ENCODE measurements around the gene OSER1. TPM values are rescaled to one million over a fixed set of nuclear protein-coding genes. Genes with fewer than 3 reads are reported as not detected.
"Not testable (repeated sequence)": the region's sequence is repeated elsewhere in the genome, so short reads cannot be mapped to it uniquely, and the experiment has no call there.

OSER1 gene
- 17.0 and 18.1 TPM in 2 replicates for total RNA-seq

DNA sequence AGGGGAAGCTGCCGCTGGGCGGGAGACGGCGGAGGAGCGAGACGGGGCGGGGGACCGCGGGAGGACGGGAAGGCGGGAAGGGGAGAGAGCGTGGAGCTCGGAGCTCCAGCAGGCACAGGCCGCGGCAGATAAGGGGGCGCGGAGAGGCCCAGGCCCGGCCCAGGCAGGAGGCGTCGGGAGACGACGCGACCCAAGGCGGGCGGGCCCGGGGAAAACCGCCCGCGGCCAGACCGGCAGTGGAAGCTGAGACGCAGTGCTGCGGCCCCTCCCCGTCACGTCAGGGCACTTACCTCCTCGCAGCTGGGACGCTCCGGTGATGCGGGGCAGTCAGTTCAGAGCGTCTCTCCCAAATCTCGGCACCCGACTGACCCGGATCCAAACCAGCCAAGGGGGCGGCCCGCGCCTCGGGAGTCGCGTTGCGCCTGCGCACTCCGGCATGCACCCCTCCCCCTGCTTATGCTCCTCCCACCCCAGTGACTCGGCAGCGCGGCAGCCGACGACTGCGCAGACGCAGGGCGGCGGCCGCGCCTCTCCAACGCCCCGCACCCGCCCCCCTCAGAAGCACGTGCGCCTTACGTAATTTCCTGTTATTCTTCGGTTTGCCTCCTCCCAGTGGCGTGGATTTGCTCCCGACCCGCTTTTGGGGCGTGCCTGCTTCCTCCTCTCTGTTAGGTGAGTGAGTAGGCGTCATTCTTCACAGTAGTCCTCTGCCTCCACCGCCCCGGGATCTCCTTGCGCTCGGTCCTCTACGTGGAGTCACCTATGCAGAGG, at the start of gene OSER1:
Gene OSER1 (minus strand): TSS at position 366 of the 771 bp plus-strand sequence. CDS start 3,814 bp downstream, outside the sequence.
- intact Hi-C loops (cut with micrococcal nuclease), result loop anchor here (1.0 to 10.0 kb wide), 7 partner anchors 11 to 1584 kb away; partner anchors contain the start of genes DNTTIP1, FITM2, IFT52 and SRSF6

DNA sequence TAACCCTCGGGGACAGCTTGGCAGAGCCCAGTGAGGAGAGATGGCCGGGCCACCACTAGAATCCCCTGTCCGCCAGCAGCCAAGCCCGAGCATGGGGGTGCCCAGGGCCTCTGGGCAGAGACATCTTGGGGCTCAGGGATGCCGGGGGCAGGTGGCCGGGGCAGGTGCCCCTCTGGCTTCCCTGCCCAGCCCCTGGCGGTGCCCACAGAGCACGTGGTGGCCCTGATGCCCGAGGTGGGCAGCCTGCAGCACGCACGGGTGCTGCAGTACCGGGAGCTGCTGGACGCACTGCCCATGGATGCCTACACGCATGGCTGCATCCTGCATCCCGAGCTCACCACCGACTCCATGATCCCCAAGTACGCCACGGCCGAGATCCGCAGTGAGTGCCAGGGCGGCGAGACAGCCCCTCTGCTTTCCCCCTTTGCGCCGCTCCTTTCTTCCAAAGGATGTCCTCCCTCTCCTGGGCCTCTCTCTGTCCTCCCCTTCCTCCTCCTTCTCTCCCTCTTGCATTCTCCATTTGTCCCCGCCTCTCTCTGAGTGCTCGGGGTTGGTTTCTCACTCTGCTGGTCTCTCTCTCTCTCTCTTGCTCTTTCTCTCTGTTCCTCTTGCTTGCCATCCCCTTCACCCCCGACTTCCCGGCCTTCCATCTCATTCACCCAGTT, 47.8 kb upstream of the OSER1 start:
- intact Hi-C loops (cut with micrococcal nuclease), result no loop called here

DNA sequence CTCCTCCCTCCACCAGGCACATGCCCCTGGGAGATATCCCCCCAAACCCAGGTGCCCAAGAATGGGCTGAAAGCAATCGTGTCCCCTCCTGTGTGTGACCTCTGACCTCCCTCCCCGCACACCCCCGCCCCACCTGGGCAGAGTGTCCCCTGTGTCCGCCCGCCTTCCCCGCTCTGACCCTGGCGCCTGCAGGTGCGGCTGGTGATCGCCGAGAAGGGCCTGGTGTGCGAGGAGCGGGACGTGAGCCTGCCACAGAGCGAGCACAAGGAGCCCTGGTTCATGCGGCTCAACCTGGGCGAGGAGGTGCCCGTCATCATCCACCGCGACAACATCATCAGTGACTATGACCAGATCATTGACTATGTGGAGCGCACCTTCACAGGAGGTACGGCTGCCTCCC, 46.4 kb upstream of the OSER1 start:
- intact Hi-C loops (cut with micrococcal nuclease), result no loop called here

DNA sequence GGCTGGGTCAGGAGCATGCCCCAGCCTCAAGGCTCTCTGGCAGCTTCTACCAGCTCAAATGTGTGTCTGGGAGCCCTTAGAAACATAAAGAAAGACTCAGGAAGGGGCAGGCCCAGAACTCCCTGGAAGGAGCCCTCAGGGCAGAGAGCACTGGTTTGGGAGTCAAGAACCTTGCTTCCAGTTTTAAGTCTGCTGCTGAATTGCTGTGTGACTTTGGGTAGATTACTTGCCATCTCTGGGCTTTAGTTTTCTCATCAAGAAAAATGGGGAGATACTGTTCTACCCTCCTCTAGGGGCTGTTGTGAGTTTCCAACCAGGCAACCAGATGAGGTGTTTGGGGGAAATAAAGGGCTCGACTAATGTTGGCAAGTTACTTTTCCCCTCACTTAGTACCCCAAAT, 45.4 kb upstream of the OSER1 start:
- intact Hi-C loops (cut with micrococcal nuclease), result no loop called here

DNA sequence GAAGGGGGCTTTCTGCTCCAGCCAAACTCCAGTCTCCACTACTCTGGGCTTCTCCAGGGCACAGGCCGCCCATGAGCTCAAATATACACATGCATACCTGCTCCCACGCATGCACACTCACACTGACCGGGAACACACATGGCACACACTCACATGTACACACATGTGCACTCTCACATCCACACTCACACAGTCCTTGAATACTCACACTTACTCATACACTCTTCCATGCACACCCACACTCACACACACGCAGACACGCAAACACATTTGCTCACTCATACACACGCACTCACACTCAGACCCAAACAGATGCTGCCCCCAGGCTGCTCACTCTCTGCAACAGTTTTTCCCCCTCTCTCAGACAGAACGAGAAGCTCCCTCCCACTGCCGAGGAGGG, 43.5 kb upstream of the OSER1 start:
- intact Hi-C loops (cut with micrococcal nuclease), result no loop called here

DNA sequence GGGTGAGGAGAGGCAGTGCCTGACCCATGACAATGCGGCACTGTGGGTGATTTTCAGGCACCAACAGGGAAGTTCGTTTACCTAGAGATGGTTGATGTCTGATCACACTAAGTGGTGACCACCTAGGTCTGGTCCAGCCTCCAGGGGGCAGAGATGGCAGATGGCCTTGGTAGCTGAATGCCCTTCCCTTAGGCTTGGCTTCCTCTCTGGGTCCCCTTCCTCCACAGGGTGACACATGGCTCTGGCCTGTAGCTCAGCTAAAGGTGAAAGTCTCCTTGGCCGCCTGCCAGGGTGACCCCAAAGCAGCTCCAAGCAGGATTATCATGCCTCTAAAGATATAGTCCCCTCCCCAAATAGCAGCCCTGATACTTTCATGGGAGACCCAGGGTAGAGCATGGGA, 43.0 kb upstream of the OSER1 start:
- intact Hi-C loops (cut with micrococcal nuclease), result no loop called here

DNA sequence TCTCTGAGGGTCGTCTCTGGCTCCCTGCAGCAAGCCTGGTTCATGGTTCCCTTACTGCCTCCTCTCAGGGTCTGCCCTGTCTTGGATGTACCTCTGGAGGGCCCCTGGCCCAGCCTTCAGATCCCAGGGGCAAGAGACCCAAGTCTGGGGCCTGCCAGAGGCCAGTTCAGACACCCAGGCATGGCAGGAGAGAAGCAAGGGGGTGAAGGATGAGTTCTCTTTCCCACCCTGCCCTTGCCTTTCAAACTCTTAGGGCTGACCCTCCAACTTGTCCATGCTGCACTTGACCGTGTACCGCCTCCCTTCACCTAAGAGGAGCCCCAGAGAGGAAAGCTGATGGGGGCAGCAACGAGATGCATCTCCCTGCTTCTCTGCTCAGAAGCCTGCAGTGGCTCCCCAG, 40.7 kb upstream of the OSER1 start:
- intact Hi-C loops (cut with micrococcal nuclease), result no loop called here

DNA sequence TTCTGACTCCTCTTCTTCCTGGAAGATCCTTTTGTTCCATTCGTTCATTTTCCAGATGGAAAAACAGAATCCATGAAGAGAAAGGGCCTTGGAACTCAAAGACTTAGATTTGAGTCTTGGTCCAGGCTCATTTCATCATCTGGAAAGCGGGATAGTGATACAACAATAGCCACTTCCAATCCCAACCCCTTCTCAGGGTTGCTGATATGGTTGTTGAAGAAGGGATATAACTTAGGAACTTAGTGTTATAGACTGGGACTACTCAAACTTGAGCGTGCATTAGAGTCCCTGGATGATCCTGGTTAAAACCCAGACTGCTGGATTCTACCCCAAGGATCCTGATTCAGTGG, 37.8 kb upstream of the OSER1 start:
- intact Hi-C loops (cut with micrococcal nuclease), result no loop called here

DNA sequence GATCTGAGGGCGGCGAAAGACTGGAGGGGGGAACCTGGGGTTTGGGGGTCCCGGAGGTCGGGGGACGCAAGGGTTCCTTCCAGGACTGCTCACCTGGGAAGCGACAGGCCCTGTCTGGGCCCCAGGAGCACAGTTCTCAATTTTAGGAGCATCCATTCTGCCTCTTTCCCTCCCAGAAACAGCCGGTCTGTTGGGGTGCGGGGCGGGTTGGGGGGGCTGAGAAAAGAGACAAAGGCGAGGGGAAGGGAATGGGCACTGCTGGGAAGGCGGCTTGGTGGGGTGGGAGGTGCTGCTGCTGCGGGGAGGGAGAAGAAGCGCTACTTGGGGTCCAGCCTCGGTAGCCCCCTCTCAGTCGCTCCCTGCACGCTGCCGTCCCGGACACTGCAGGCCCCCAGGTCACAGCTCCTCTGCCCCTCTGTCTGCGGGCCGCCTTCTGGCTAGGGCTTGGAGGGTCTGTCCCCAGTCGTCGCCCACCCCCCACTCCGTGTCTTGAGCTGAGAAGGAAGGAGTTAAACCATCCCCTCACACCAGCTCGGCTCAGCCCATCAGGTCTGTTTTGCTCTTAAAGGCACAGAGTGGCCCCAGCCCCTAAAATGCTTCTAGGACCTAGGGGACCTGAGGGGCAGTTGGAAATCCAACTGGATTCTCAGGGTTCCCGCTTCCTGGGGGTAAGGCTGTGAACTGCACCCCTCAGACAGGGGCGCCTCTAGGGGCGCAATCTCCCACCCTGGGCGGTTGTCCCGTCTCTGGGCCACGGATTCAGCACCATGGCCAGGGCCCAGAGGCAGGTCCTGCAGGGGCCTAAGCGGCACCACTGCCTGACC, 37.2 kb upstream of the OSER1 start:
- intact Hi-C loops (cut with micrococcal nuclease), result no loop called here

DNA sequence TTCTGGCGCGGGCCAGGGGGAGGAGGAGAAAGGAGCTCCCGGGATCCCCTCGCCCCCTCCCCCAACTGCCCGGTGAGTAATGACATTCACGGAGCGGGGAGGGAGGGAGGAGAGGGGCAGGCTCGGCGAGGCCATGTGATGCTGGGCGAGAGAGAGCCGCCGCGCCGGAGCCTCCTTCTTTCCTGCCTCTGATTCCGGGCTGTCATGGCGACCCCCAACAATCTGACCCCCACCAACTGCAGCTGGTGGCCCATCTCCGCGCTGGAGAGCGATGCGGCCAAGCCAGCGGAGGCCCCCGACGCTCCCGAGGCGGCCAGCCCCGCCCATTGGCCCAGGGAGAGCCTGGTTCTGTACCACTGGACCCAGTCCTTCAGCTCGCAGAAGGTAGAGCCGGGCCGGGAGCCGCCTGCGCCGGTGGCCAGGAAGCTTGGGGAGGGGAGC, 36.6 kb upstream of the OSER1 start, which contains the start of gene GDAP1L1:
Gene GDAP1L1 (plus strand): TSS at position 178 of the 441 bp plus-strand sequence. CDS start 27 bp downstream, at position 205.
- intact Hi-C loops (cut with micrococcal nuclease), result no loop called here

DNA sequence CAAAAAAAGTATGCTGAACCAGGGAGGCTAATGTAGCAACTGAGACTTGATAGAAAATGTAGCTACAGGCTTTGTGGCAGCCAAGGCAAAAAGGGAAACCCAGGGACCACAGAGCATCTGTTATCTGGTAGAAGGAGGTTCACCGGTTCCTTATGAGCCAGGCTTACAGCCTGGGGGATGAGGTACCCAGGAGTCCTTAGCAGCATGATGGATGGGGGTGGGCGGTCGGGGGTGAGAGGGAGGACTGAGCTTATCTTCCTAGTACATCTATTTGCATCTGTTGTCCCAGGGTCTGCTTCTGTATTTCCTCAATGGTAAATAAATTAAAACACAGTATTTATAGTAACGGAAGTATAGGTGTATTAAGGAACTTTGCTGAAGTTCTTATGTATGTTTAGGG, 35.4 kb upstream of the OSER1 start:
- intact Hi-C loops (cut with micrococcal nuclease), result no loop called here

DNA sequence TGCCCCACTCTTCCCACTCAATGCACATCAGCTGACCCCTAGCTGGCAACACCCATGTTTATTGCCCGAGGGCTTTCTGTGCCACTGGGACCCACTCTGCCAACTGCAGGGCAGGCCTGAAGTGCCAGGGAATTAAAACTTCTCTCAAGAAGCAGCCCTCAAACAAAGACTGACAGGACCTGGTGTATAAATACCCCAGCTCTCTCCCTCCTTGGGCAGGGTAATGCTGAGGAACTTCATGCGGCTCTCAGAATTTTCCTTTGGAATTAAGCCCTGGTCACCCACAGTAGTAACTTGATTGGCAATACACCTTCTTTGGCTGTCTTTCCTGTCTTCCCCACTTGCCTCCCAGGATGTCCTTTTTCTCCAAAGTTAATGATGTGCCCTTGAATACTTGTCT, 31.2 kb upstream of the OSER1 start:
- intact Hi-C loops (cut with micrococcal nuclease), result no loop called here

DNA sequence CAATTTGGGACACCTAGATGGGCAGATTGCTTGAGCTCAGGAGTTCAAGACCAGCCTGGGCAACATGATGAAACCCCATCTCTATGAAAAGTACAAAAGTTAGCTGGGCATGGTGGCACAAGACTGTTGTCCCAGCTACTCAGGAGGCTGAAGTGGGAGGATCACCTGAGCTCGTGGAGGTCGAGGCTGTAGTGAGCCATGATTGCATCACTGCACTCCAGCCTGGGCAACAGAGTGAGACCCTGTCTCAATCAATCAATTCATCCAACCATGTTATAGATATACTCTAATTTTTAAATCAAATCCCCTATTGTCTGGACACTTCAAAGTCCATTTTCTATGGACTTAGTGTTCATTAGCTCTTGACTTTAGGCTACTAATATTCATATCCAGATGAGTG, 26.3 kb upstream of the OSER1 start:
- intact Hi-C loops (cut with micrococcal nuclease), result not testable (repeated sequence)

DNA sequence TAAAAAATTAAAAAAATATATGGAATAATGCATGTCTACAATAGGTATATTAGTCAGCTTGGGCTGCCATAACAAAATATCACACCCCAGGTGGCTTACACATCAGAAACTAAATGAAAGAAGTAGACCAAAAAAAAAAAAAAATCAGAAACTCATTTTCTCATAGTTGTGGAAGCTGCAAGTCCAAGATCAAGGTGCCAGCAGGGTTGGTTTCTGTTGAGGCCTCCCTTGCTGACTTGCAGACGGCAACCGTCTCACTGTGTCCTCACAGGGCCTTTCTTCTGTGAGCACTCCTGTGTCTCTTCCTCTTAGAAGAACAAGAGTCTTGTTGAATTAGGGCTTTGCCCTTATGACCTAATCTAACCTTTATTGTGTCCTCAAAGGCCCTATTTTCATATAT, 25.1 kb upstream of the OSER1 start:
- intact Hi-C loops (cut with micrococcal nuclease), result no loop called here

DNA sequence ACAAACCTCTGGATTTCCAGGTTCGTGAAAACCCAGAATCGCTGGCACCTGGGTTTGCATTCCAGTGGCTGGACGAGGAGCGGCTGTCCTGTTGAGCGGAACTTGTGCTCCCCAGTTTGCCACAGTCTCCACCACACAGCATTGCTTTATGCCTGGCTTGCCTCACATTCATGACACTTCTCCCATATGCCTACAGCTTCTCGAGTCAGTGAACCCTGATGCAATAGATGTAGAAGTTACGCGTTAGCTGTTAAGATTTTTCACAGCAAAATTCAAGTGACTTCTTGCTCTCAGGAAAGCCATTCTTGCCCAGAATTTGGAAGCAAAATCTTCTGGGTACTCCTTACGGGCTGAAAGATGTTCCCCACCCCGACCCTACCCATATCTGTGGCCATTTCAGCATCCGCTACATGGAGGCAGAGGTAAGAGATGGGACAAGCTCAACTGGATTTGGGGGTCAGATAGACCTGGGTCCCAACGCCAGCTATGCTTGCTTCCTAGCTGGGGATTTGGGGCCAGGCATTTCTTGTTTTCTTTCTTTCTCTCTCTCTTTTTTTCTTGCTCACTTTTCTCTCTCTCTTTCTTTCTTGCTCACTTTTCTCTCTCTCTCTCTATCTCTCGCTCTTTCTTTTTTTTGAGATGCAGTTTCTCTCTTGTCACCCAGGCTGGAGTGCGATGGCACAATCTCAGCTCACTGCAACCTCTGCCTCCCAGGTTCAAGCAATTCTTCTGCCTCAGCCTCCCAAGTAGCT, 24.2 kb upstream of the OSER1 start:
- intact Hi-C loops (cut with micrococcal nuclease), result no loop called here

DNA sequence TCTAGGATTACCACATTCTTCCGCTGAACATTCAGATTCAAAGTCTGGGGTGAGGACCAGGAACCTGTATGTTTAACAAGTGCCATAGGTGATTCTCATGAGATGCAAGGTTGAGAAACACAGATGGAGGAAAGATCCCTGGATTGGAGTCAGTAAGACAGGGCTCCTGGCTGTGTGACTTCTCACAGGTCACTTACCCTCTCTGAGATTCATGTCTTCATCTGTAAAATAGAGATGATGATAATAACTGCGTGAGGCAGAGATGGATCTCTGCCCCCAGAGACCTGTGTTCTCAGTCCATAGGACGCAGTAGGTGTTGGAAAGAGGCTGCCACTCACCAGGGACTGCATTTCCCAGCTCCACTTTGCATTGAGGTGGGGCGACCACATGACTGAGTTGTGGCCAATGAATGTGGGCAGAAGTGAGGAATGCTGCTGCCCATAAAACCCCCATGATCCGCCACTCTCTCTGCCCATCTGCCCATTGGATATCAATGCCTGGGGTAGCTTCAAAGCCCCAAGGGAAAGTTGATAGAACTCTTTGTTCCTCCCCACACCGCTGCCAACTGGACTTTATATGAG, 23.0 kb upstream of the OSER1 start:
- intact Hi-C loops (cut with micrococcal nuclease), result no loop called here

DNA sequence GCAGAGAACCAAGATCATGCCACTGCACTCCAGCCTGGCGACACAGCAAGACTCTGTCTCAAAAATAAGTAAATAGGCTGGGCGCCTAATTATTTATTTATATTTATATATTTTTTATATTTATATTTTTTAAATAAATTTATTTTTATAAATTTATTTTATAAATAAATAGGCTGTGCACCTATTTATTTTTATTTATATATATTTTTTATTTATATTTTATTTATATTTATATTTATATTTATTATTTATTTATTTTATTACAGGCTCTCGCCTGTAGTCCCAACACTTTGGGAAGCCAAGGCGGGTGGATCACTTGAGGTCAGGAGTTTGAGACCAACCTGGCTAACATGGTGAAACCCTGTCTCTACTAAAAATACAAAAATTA, 21.9 kb upstream of the OSER1 start:
- intact Hi-C loops (cut with micrococcal nuclease), result not testable (repeated sequence)

DNA sequence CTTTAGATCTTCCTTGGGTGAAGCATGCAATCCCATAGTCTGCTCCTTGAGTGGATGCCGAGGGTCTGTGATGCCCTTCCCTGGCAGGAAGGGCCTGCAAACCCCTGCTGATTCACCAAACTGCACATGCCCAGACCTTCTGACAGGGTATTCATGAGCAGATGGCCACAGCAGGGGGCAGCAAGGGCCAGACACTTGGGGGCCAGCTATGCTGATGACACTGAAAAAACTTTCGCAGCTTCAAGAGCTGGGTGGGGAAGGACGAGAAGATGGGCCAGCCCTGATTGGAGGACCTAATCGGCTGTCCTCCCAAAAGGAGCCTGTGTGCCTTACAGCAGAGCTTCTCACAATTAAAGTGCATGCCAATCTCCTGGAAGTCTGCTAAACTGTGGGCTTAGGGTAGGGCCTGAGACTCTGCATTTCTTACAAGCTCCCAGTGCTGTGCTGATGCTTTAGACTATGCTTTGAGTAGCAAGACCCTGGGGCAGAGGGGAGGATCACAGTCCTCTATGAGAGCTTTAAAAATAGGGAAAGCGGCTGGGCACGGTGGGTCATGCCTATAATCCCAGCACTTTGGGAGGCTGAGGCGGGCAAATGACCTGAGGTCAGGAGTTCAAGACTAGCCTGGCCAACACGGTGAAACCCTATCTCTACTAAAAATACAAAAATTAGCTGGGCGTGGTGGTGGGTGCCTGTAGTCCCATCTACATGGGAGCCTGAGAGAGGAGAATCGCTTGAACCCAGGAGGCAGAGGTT, 21.3 kb upstream of the OSER1 start:
- intact Hi-C loops (cut with micrococcal nuclease), result no loop called here

DNA sequence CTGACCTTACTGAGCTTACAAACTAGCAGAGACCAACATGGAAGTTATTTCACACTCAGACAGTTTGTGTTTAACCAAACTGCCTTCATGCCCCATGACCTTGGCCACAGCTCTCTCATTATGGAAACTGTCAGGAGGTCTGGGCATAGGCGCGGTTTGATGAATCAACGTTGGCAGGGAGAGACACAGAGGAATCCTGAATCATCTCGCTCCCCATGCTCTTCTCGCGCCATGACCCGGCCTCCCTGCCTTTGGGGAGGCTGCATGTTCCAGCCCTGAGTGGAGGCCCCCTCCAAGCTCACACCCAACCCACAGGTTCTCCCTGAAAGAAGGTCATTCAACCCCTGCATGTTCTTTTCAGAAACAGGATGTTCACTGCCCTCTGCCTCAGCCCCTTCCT, 20.6 kb upstream of the OSER1 start:
- intact Hi-C loops (cut with micrococcal nuclease), result no loop called here

All from T-helper 2 cell treated with Interferon-gamma antibody and Interleukin-4, amounts not matched to agents 100 ng/mL and 5 ng/mL, for 36 hours (primary cell).